Panc1 (cell line): ENCODE results near the gene AKAP8L. TPM values are rescaled to one million over a fixed set of nuclear protein-coding genes. Genes with fewer than 3 reads are reported as not detected.

Experiments used
- ATAC-seq: fragments of 200-7000 bp; cut with Tn5 transposase; 2 replicates; pipeline ENCODE4 v1.9.1; 2020; ENCODE audit warnings: mild to moderate bottlenecking, moderate library complexity
- BruUV-seq: library from RNA; stranded (reverse); fragments of 400-500 nt; replicated peaks from 2 replicates; lab custom pipeline; 2021; lab: Mats Ljungman, UMichigan
- CTCF ChIA-PET: fragments of 300-600 bp; sonication (Branson Sonifier 250); formaldehyde crosslinking; loops from one replicate; lab custom pipeline; 2022; ENCODE audit warnings: antibody characterized with exemption; lab: Charles Lee
- POLR2A ChIA-PET: fragments of 300-600 bp; sonication (Branson Sonifier 250); formaldehyde crosslinking; loops from one replicate; lab custom pipeline; 2022; ENCODE audit warnings: antibody characterized with exemption; lab: Charles Lee
- DNase-seq: peaks from one replicate; pipeline ENCODE4 v3.0.0-alpha.2; 2010; ENCODE audit warnings: low read depth, low spot score
- H3K27ac ChIP-seq: 2 replicates; pipeline ENCODE4 v1.5.1; 2011; ENCODE audit warnings: mild to moderate bottlenecking, low read length, inconsistent platforms
- H3K27me3 ChIP-seq: fragments of 200-500 bp; sonication (Bioruptor generic); 2 replicates; pipeline ENCODE4 v1.6.0; 2014; ENCODE audit warnings: low read length, inconsistent platforms; ENCODE audit not compliant: control insufficient read depth, insufficient read depth
- H3K36me3 ChIP-seq: fragments of 200-500 bp; sonication (Bioruptor generic); 2 replicates; pipeline ENCODE4 v1.5.1; 2014; ENCODE audit warnings: inconsistent platforms, mild to moderate bottlenecking, low read length, moderate library complexity; ENCODE audit not compliant: control insufficient read depth, insufficient read depth
- H3K4me1 ChIP-seq: 2 replicates; pipeline ENCODE4 v1.5.1; 2011; ENCODE audit warnings: inconsistent platforms, mild to moderate bottlenecking, low read length, moderate library complexity; ENCODE audit not compliant: control insufficient read depth, insufficient read depth
- H3K4me3 ChIP-seq, 2 experiments: 2 replicates each; pipeline ENCODE4 v1.5.1; 2011 to 2012; ENCODE audit warnings: low read depth in 2 of 2, low read length in 2 of 2, mild to moderate bottlenecking in 2 of 2, inconsistent platforms in 1 of 2, moderate library complexity in 1 of 2
- H3K9me3 ChIP-seq: fragments of 200-500 bp; sonication (Bioruptor generic); 2 replicates; pipeline ENCODE4 v1.5.1; 2014; ENCODE audit warnings: low read depth, mild to moderate bottlenecking, inconsistent platforms, low read length, moderate library complexity; ENCODE audit not compliant: control insufficient read depth, insufficient read depth
- CTCF ChIP-seq: fragments of 450-650 bp; IDR thresholded peaks from 2 replicates; pipeline ENCODE4 v1.5.1; 2017; ENCODE audit warnings: mild to moderate bottlenecking
- POLR2AphosphoS5 ChIP-seq: IDR thresholded peaks from 2 replicates; pipeline ENCODE4 v1.6.1; 2012; ENCODE audit warnings: mild to moderate bottlenecking, low read depth, low read length, moderate library complexity
- REST ChIP-seq, 2 experiments: IDR thresholded peaks; 2 replicates each; pipeline ENCODE4 v1.6.1; 2011 to 2012; ENCODE audit warnings: low read depth in 2 of 2, control low read depth in 1 of 2, low read length in 1 of 2, mild to moderate bottlenecking in 1 of 2, moderate library complexity in 1 of 2; ENCODE audit not compliant: insufficient read depth in 1 of 2
- SIN3A ChIP-seq: IDR thresholded peaks from 2 replicates; pipeline ENCODE4 v1.6.1; 2012; ENCODE audit warnings: low read depth, mild to moderate bottlenecking, low read length, moderate library complexity, borderline replicate concordance; ENCODE audit not compliant: insufficient read depth
- TCF7L2 ChIP-seq: IDR thresholded peaks from 2 replicates; pipeline ENCODE4 v1.6.1; 2011; ENCODE audit warnings: mild to moderate bottlenecking, low read depth, low read length, inconsistent platforms
- in situ Hi-C: cut with HindIII; loops from 2 replicates; pipeline ENCODE4 v1.10.0; 2016; ENCODE audit warnings: low sequenced_read_pairs, low pct_unique_long_range_greater_than_20kb
- intact Hi-C: fragments of 100-400 bp; cut with micrococcal nuclease; formaldehyde crosslinking; loops from one replicate; pipeline ENCODE4 v1.10.0; 2022; ENCODE audit not compliant: unreplicated experiment
- total RNA-seq: library from RNA; stranded (reverse); gene quantifications from one replicate; pipeline ENCODE4 v1.2.1, GENCODE V29; 2021; ENCODE audit not compliant: unreplicated experiment

Gene AKAP8L
- total RNA-seq, 1 experiment from 2014 or later: 65.5 TPM

- TF ChIP-seq POLR2AphosphoS5 (no peak), TCF7L2 (no peak), CTCF (no peak), SIN3A (no peak), REST (IDR thresholded peaks at IDR 0.05; ENCODE audit: insufficient read depth in 1 of 2, low read depth in 2 of 2, low read length in 1 of 2) (no peak)
- DNase-seq: no peak
- intact Hi-C loops: no loop called here
- Histone ChIP-seq H3K4me3 (no peak overlapping the region), H3K27me3 (no peaks in the 10 kb centered on the region), H3K4me1 (no peaks in the 10 kb centered on the region), H3K36me3 (peaks cover 5% of the 10 kb centered on the region; the same call in 1 of the 2 replicates), H3K9me3 (no peaks in the 10 kb centered on the region), H3K27ac (no peak overlapping the region)
- POLR2A ChIA-PET: no interaction called here
- CTCF ChIA-PET: no interaction called here
- no TSS peak for BruUV-seq
- in situ Hi-C loops: no loop called here
- no peak for ATAC-seq
Observed at GRCh38 chr19:15358918-15359317, 59.9 kb downstream of the AKAP8L start.

DNA sequence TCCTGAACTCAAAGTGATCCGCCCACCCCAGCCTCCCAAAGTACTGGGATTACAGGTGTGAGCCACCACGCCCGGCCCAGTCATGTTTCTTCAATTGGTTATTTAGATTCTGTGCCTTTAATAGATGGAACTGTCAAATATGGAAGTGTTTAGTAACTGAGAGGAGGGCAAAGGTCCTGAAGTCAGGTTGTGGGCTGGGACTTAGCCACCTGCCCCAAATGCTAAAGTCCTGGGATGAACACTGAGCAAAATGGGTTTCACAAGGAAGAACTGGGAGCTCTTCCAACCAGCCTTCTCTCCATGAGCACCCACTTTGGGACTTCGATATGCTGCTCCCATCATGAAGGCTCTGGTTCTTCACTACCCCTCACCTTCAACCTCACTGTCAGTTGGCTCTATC lies 60.9 kb downstream of the AKAP8L start:
- CTCF ChIA-PET: no interaction called here
- POLR2A ChIA-PET: no interaction called here

More for the DNA sequence above, 60.9 kb downstream of the AKAP8L start:
- intact Hi-C loops: no loop called here
- H3K27me3 ChIP-seq: no peaks in the 10 kb centered on the region
- peaks cover 5% of the 10 kb centered on the region; the same call in 1 of the 2 replicates for H3K36me3 ChIP-seq
- in situ Hi-C loops: no loop called here
- BruUV-seq: TSS peak; percentile 45
- no peaks in the 10 kb centered on the region for H3K4me1 ChIP-seq
- TF ChIP-seq CTCF (no peak), REST (IDR thresholded peaks at IDR 0.05; ENCODE audit: insufficient read depth in 1 of 2, low read depth in 2 of 2, low read length in 1 of 2) (no peak), POLR2AphosphoS5 (no peak), TCF7L2 (no peak), SIN3A (no peak)
- no peak overlapping the region for H3K27ac ChIP-seq
- H3K4me3 ChIP-seq: no peak overlapping the region
- DNase-seq: no peak
- ATAC-seq: no peak
- H3K9me3 ChIP-seq: no peaks in the 10 kb centered on the region
